Prostate gland (tissue), 2 donors: ENCODE data around the gene ZNF777.

Experiments
- CTCF ChIP-seq, 4 experiments: fragments of 200-600 bp in 2 of 4; fragments of 450-650 bp in 2 of 4; sonication (generic) in 2 of 4; IDR thresholded peaks; 1 replicate in 3 of 4; 2 replicates in 1 of 4; pipeline ENCODE4 v1.5.1; 2016 to 2019; ENCODE audit warnings: antibody characterized with exemption in 4 of 4, mild to moderate bottlenecking in 2 of 4, moderate library complexity in 2 of 4
- POLR2A ChIP-seq: fragments of 450-650 bp; IDR thresholded peaks from one replicate; pipeline ENCODE4 v1.6.1; 2016; ENCODE audit warnings: antibody characterized with exemption, mild to moderate bottlenecking
- POLR2AphosphoS5 ChIP-seq: sonication (generic); formaldehyde crosslinking; IDR thresholded peaks from one replicate; pipeline ENCODE4 v1.6.1; 2017; ENCODE audit warnings: antibody characterized with exemption

DNA sequence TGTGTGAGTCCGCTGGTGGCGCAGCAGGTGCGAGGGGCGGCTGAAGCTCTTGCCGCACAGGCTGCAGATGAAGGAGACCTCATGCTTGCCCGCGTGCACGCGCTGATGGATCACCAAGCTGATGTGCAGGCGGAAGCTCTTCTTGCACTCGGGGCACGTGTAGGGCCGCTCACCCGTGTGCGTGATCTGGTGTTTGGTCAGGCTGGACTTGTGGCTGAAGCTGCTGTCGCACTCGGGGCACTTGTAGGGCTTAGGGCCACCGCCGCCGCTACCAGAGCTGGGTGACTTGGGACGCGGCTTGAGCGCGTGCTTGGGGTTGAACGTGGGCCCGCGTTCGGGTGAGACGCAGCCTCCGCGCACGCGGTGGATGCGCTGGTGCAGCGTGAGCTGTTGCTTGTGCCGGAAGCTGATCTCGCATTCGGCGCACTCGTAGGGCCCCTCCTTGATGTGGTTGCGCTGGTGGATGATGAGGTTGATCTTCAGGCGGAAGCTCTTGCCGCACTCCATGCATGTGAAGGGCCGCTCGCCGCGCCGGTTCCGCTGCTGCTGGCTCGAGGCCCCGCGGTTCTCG lies 28.7 kb downstream of the ZNF777 start:
- TF ChIP-seq POLR2A (no peak), CTCF (IDR thresholded peaks at IDR 0.05) (no peak), POLR2AphosphoS5 (no peak)
